ENCODE results near the gene DHX34. TPM values are rescaled to one million over a fixed set of nuclear protein-coding genes. Genes with fewer than 3 reads are reported as not detected.
A peak's percentile ranks its signal among the peaks of the same experiment; 100 is the strongest.

DHX34 gene
- total and polyA plus RNA-seq, 9 of the 15 experiments (the other 6 are each of a cell fraction or from before 2014, with no cell fraction given), result 0.36 to 42.0 (median 15.0) TPM

DNA sequence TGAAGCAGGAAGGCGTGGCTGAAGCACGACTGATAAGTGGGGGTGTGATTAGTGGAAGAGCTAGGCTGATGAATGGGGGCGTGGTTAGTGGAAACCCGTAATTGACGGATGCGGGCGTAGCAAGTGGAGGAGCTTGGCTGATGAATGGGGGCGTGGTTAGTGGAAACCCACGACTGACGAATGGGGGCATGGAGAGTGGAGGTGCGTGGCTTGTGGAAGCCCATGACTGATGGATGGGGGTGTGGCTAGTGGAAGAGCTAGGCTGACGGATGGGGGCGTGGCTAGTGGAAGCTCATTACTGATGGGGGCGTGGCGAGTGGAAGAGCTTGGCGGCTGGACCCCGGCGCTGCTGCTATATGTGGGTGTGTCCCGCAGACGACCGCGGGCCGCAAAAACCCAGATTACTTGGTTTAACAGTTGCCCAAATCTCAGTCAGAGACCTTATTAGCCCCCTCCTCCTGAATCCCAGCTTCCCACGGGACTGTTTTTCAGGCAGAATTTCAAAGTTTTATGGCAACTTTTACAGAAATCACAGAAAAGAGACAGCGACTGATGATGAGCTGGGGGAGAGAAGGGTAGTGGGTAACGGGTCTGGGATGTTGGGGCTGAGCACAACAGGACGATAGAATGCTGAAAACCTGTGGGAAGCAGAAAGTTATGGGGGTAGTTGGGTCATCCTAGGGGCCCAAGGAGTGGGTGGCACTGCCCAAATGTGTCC, 79.2 kb downstream of the DHX34 start:
- WGBS (ENCODE audit: insufficient coverage, low coverage, missing lambda C conversion rate), result under 1% methylated on average over 27 of the region's 27 CpGs
- ATAC-seq (peak; percentile 96), DNase-seq (ENCODE audit: extremely low read depth in 1 of 4, low spot score in 3 of 4) (peak; percentile 96 to 98 (median 96)), FAIRE-seq (peak; percentile 99)
- no TSS peak for BruUV-seq (replicated peaks)
- intact Hi-C loops (cut with micrococcal nuclease), result loop anchor here (1.0 to 5.0 kb wide), 2 partner anchors 132 to 146 kb away; no protein-coding TSS in a partner anchor
- ChIA-PET CTCF (ENCODE audit: low intra/inter-chr PET ratio) (interaction anchor here (1.0 kb wide), 1 partner anchor 132 kb away, joined by 4 read pairs; no protein-coding TSS in a partner anchor), POLR2A (interaction anchor here (0.5 to 1.7 kb wide), 10 partner anchors 9 to 444 kb away, joined by 3 to 5 read pairs (median 3); partner anchors contain the start of gene DHX34)
- Histone ChIP-seq H3K36me3 (ENCODE audit: control insufficient read depth, insufficient read depth, low read length) (no peaks in the 10 kb centered on the region), H3K4me3 (peak overlapping the region; percentile 1; the same call in 1 of the 2 replicates), H3K4me2 (ENCODE audit: insufficient read depth, low read length) (peak overlapping the region; percentile 67), H4K20me1 (replicated peaks; ENCODE audit: control insufficient read depth, insufficient read depth, low read length) (peaks cover 7% of the 10 kb centered on the region; the same call in 1 of the 2 replicates), H3K9me1 (ENCODE audit: control insufficient read depth, insufficient read depth, low read length) (no peaks in the 10 kb centered on the region), H3K9ac (ENCODE audit: insufficient read depth in 1 of 2, low read depth in 2 of 2, low read length in 2 of 2) (no peak overlapping the region), H3K27ac (ENCODE audit: extremely low read depth, low read depth, low read length) (no peak overlapping the region; the same call in 2 of the 3 replicates), H3K9me3 (replicated peaks; ENCODE audit: control insufficient read depth, insufficient read depth, low read depth, low read length) (no peaks in the 10 kb centered on the region), H3K79me2 (ENCODE audit: control insufficient read depth, insufficient read depth, low read length) (no peaks in the 10 kb centered on the region), H2AFZ (ENCODE audit: low read depth, low read length) (peak overlapping the region; percentile 9), H3K27me3 (ENCODE audit: control insufficient read depth in 2 of 2, insufficient read depth in 2 of 2, low read length in 2 of 2) (peaks cover 8 to 13% of the 10 kb centered on the region in 2 experiments; a peak in 4 of 5 replicates), H3K4me1 (replicated peaks in 1 of 2; ENCODE audit: control insufficient read depth in 2 of 2, insufficient read depth in 2 of 2, low read length in 2 of 2) (peaks cover 11 to 38% of the 10 kb centered on the region in 2 experiments; a peak in 3 of 5 replicates)
- in situ Hi-C loops (cut with MboI), result no loop called here
- TF ChIP-seq FUS (optimal IDR thresholded peaks at IDR 0.05; ENCODE audit: low read depth, low read length) (no peak), PURB (CRISPR knock-in tag; IDR thresholded peaks at IDR 0.05; ENCODE audit: low read depth) (no peak), PRPF4 (IDR thresholded peaks at IDR 0.05; ENCODE audit: insufficient read depth, low read depth, low read length, poor library complexity, severe bottlenecking) (no peak), MAFG (tag; conservative IDR thresholded peaks at IDR 0.05) (no peak), COPS2 (conservative IDR thresholded peaks at IDR 0.05) (no peak), BACH1 (tag; IDR thresholded peaks at IDR 0.05) (no peak), U2AF2 (optimal IDR thresholded peaks at IDR 0.05; ENCODE audit: low read depth, low read length) (no peak), KDM1A (IDR thresholded peaks at IDR 0.05) (peak in 1 of 2 experiments; percentile 37; a peak in 2 of 4 replicates), GTF2F1 (IDR thresholded peaks at IDR 0.05; ENCODE audit: low read depth, low read length) (no peak)
- TF ChIP-seq, protein P1, sequence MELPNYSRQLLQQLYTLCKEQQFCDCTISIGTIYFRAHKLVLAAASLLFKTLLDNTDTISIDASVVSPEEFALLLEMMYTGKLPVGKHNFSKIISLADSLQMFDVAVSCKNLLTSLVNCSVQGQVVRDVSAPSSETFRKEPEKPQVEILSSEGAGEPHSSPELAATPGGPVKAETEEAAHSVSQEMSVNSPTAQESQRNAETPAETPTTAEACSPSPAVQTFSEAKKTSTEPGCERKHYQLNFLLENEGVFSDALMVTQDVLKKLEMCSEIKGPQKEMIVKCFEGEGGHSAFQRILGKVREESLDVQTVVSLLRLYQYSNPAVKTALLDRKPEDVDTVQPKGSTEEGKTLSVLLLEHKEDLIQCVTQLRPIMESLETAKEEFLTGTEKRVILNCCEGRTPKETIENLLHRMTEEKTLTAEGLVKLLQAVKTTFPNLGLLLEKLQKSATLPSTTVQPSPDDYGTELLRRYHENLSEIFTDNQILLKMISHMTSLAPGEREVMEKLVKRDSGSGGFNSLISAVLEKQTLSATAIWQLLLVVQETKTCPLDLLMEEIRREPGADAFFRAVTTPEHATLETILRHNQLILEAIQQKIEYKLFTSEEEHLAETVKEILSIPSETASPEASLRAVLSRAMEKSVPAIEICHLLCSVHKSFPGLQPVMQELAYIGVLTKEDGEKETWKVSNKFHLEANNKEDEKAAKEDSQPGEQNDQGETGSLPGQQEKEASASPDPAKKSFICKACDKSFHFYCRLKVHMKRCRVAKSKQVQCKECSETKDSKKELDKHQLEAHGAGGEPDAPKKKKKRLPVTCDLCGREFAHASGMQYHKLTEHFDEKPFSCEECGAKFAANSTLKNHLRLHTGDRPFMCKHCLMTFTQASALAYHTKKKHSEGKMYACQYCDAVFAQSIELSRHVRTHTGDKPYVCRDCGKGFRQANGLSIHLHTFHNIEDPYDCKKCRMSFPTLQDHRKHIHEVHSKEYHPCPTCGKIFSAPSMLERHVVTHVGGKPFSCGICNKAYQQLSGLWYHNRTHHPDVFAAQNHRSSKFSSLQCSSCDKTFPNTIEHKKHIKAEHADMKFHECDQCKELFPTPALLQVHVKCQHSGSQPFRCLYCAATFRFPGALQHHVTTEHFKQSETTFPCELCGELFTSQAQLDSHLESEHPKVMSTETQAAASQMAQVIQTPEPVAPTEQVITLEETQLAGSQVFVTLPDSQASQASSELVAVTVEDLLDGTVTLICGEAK (IDR thresholded peaks at IDR 0.05), result no peak
- TF ChIP-seq, protein P1 (CRISPR knock-in tag; IDR thresholded peaks at IDR 0.05), result no peak
